ENCODE results near the gene TAS2R30.

Gene TAS2R30, protein sequence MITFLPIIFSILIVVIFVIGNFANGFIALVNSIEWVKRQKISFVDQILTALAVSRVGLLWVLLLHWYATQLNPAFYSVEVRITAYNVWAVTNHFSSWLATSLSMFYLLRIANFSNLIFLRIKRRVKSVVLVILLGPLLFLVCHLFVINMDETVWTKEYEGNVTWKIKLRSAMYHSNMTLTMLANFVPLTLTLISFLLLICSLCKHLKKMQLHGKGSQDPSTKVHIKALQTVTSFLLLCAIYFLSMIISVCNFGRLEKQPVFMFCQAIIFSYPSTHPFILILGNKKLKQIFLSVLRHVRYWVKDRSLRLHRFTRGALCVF

DNA sequence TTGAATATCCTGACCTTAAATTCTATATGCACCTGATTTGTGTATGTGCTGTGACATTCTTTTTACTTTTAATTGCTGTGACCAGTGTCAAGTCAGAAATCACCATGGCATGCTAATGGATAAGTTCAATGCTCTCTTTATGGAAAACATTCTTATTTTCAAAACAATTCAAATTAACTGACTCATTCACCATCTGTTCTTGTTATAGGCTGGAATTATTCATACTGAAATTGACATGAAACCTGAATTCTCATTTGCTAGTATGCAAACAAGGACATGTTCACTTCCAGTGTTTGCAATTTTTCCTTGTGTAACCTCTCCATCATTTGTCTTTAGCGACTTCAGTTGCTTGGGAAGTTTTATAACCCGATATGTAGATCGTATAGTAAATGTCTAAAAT, at the start of gene TAS2R30:
TSS of gene TAS2R30 (minus strand) at position 340 of the 400 bp plus-strand sequence. CDS start 400 bp downstream, outside the sequence.
- no peak for DNase-seq (ENCODE audit: low read depth, low spot score)

DNA sequence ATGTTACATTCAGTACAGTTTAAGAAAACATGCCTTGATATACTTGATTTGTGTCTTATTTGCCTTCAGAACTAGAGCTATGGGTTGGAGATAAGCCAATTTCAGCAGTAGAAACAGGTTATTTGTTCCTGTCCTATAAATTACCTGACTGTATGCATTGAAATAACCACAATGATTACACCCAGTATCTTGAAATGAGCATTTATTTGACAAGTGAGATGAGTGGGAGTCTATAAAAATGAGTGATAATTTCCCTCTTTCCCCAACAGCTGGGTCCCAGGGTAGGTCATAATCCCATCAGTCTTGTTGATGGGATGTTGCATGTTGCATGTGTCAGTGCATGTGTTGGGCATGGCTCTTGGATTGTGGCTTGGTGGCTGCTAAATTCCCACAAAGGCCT, 48.6 kb upstream of the TAS2R30 start:
- no peak for DNase-seq (ENCODE audit: low read depth, low spot score)

DNA sequence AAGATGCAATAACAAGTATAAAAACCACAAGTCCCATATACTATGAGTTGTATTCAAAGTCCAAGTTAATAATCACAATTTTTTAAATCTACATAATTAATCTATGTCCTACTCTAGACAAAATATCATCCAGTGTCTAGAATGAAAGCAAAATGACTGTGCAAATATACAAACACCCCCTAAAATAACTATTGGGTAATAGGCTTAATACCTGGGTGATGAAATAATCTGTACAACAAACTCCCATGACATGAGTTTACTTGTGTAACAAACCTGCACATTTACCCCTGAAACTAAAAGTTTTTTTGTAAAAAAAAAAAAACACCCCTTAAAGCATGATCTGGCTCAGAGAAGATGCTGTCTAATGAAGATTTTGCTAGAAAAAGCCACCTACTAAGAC, 48.1 kb upstream of the TAS2R30 start:
- DNase-seq (ENCODE audit: low read depth, low spot score), result no peak

DNA sequence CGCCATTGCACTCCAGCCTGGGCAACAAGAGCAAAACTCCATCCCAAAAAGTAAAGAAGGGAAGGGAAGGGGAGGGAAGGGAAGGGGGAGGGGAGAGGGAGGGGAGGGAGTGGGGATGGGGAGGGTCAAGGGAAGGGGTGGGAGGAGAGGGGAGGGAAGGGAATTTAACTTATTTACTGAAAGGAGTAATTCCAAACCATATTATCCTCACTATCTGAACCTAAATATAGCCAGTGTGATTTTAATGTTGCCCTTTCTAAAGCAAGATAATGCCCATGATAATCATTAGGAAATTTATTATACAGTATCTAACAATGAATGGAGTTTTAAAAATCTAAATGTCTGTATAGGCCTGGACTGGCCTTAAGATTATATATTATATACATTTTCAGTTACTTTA, 43.8 kb upstream of the TAS2R30 start:
- DNase-seq (ENCODE audit: low read depth, low spot score), result no peak

DNA sequence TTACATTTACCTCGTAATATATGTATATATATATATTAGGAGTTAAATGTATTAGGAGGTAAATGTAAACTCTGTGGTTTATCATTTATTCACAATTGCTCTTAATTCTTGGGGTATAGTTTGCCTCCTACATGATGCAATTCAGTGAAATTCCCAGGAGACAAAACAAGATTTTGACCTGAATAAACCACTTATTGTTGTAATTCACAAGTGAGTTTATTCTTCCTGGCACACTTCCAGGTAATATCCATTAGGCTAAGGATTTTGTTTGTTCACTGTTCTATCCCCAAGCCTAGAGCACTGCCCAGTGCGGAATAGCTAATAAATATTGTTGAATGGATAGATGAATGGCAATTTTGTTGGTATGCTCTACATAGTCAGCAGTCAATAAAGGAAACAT, 39.6 kb upstream of the TAS2R30 start:
- no peak for DNase-seq (ENCODE audit: low read depth, low spot score)

DNA sequence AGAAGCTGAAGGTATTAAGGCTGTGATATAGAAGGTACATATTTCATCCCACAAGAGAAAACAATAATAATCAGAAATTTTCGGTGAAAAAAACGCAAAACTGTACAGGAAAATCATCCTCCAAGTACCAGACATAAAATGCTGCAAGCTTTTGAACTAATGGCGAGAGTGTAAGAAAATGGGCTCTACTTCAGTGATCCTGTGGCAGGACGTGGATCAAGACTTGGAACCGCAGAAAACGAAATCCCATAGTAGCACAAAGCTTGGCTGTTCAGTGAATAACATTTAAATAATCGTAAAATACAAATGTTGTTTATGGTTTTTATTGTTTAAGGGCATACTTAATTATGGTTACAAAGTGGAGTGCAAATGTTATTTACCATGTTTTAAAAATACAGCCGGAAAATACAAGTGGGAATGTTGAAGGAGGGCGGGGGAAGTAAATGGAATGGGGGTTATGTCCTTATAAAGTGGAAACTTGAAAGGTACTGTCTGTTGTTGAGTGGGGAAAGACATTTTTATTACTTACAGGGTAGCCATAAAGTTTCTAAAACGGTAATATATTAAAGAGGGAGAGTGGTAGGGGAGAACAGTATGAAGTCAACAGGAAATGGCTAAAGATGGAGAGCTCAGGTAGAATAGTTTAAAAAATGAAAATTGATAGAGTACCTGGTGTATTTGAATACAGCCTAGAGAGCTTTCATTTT, 37.7 kb upstream of the TAS2R30 start:
- no peak for DNase-seq (ENCODE audit: low read depth, low spot score)

DNA sequence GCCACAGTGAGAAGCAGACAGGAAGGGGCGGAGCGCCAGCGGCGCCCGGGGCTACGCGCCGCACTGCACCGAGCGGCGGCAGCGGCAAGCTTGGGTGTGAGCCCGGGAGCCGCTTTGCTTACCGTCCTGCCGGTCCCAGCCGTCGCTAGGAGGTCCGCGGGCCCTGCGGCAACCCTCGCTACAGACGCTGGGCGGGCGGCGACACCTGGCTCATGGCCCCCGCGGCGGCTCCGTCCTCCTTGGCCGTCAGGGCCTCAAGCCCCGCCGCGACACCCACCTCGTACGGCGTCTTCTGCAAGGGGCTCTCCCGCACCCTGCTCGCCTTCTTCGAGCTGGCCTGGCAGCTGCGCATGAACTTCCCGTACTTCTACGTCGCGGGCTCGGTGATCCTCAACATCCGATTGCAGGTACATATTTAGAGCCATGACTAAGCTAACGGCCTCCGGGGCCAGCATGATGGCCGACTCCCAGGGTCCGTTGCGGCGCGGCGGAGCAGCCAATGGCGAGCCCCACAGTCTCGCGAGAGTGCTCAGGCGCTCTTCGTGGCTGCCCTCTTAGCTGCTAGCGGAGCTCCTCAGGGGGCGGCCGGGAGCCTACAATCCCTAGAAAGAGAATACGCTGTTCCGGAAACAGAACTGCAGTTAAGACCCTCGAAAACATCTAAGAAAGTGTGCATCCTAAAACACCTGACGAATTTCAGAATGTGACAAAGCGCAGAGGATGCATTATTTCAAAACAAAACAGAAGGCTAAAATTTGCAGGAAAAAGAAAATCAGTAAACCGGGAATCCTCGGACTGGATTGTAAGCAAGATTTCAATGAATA, 36.9 kb upstream of the TAS2R30 start, which contains the start of gene SMIM10L1:
TSS of gene SMIM10L1 (plus strand) at position 50 of the 824 bp plus-strand sequence. CDS start at position 213, 163 bp downstream.
- peak; percentile 80 for DNase-seq (ENCODE audit: low read depth, low spot score)

DNA sequence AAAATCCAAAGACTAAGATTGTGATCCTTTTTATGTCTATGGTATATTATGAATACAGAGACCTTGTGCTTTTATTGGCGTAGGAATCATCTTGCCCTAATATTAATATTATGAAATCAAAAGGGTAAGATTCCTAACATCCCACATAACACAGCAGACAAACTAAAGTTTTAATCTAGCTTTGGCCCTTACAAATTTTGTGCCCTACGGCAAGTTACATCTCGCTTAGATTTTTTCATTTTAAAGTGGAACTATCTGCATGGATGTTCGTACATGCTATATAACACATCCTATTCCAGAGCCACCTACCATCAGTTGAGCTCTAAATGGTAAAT, 36.3 kb upstream of the TAS2R30 start:
- DNase-seq (ENCODE audit: low read depth, low spot score), result no peak

DNA sequence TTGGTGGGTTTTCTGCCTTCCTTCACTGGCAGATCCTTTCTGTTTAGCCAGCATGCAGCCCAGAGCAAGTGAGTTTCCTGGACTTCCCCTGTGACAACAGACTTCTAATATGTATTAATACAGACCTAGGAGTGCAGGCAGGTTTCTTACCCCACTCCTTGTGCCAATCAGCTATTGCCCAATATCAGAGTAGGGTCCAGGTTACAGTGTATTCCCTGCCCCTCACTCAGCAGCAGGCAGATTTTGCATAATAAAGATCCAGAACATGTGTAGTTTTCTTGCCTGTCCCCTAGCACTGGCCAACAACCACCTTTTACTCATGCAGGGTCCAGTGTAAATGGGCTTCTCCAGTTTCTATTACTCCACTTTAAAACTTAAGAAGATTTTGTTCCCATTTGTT, 31.9 kb upstream of the TAS2R30 start:
- no peak for DNase-seq (ENCODE audit: low read depth, low spot score)

DNA sequence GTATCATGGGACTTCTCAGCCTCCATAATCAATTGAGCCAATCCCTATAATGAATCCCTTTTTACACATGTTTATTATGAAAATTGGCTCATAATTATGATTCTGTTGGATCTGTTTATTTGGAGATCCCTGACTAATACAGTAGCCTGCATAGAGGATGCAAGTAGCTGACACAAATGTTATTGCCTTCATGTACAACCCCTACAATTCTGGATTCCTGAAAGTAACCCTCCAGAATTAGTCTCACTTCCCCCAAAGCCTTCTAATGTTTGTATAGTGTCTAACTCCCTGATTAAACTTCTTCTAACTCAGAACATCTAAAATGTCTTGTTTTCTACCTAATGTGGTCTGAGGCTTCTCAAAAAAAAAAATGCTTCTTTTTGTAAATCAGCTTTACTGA, 29.9 kb upstream of the TAS2R30 start:
- DNase-seq (ENCODE audit: low read depth, low spot score), result no peak

DNA sequence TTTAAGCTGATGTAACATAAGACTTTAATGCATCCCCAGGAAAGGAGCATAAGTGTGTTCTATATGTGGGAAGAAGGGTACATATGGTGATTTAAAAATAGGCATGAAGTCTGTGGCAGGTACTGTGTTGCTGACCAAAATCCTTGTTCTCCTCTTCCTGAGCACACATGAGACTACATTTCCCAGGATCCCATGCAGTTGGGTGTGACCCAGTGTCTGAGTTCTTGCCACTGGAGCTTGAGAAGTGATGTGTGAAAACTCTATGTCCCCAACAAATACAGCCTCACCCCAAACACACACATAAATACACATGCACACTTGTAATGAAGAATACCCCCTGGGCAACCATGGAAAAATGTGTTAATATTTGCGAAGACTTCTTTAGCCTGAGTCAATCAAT, 28.1 kb upstream of the TAS2R30 start:
- DNase-seq (ENCODE audit: low read depth, low spot score), result no peak

DNA sequence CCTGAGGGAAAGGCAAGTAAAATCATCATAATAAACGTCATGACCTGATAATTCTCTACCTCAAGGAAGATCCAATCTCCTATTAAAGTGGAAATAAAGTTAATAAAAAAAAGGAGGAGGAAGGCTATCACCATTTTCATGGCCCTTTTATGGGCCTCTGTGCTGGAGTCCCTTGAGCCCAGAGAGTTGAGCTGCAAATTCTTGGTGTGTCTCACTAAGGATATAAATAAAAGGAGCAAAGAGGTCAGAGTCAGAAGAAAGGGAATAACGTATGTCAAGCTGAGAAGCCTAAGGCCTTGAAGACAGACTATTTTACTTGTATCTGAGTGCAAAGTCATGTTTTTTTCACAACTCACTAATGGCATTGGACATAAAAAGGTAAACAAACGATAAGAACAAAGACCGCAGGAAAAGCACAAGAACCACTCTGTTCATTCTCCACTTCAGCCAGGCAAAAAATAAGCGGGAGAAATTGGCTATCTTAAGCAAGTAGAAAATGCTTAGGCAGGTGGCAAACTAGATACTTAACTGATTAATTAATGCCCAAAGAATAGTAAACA, 24.5 kb upstream of the TAS2R30 start:
- DNase-seq (ENCODE audit: low read depth, low spot score), result no peak

DNA sequence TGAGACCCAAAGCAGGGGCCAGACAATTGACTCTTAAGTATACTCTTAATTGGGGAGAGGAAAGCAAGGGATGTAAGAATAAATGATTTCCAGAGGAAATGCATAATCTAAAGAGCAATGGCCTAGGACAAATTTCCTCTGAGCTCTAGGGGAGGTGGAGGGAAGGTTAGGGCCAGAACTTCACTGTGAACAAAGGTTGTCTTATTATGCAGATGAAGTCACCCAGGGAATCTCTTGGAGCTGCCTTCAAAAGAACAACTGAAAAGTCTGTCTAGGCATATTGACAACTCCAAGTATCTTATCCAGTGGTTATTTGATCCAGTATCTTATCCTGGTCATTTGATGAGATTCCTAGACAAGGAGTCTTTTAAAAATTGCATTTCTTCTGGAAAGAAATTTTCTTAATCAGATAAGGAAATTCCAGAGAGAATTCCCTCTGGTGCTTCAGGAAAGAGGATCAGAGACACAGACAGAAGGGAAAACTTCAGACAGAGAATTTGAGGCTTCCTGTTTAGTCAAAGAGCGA, 20.0 kb upstream of the TAS2R30 start:
- no peak for DNase-seq (ENCODE audit: low read depth, low spot score)

DNA sequence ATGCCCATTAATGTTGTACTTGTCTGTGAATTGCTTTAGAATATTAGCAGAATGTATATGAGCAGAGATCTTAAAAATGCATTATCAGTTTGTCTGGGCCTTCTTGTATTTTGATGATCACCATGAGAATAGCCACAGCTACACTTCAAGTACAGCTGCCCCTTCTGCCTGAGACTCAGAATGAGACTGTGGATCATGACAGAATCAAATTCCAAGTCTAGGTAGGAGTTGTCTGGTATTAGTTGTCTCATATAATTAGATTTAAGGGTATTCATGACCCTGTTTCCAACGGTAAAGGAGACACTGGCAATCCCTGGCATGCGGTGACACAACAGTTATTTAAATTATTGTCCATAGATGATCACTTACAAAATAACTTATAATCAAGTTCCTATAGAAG, 18.3 kb upstream of the TAS2R30 start:
- no peak for DNase-seq (ENCODE audit: low read depth, low spot score)

DNA sequence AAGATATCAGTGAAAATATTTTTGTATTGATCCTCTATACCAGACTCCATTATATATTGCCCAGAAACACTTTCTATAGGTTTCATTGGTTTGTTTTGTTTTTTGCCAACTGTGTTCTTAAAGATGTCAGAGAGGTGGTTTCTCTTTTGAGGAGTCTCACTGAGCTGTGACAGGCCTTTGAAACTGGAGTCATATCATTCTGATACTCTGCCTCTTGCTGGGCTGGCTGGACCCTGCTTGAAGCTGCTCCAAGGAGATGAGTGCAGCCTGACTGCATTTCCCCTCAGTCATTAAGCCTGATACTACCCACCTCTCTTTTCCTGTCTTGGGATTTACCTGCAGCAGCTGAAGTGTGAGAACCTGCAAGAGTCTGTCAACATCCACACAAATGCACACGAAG, 16.4 kb upstream of the TAS2R30 start:
- no peak for DNase-seq (ENCODE audit: low read depth, low spot score)

DNA sequence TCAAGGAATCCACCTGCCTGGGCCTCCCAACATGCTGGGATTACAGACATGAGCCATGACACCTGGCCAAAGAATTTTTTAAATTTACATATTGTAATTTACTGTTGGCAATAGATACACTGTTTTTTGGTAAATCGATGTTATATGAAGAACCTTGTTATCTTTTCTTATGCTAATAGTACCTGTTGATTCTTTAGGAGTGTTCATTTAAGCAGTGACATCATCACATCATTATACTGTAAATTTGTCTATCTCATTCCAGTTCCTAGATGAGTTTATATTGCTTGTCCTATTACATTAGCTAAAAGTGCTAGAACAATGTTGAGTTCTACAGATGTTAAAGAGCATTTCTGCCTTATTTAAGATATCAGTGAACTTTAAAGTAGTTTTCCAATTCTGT, 13.0 kb upstream of the TAS2R30 start:
- DNase-seq (ENCODE audit: low read depth, low spot score), result no peak

DNA sequence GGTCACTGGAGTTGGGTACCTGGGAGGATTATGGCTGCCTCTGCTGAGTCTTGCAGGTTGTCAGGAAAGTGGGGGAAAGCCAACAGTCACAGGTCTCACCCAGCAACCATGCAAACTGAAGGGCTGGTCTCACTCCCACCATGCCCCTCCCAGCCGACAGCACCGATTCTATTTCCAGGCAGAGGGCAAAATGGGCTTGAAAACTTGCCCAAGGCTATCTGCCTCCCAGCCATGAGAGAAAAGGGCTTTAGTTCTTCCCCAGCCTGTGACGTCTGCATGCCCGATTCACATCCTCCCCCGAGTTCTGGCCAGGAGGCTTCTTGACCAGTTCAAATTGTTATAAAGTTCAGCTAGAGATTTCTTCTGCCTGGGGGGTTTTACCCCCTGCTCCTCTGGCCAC, 9.9 kb upstream of the TAS2R30 start:
- DNase-seq (ENCODE audit: low read depth, low spot score), result no peak

DNA sequence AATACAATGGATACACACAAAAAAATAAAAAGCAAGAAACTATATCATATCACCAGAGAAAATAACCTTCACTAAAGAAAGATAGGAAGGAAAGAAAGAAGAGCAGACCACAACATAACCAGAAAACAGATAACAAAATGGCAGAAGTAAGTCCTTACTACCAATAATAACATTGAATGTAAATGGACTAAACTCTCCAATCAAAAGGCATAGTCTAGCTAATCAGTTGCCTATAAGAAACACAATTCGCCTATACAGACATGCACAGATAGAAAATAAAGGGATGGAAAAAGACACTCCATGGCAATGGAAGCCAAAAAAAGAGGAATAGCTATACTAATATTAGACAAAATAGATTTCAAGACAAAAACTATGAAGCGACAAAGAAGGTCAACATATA, 8.9 kb upstream of the TAS2R30 start:
- DNase-seq (ENCODE audit: low read depth, low spot score), result no peak

DNA sequence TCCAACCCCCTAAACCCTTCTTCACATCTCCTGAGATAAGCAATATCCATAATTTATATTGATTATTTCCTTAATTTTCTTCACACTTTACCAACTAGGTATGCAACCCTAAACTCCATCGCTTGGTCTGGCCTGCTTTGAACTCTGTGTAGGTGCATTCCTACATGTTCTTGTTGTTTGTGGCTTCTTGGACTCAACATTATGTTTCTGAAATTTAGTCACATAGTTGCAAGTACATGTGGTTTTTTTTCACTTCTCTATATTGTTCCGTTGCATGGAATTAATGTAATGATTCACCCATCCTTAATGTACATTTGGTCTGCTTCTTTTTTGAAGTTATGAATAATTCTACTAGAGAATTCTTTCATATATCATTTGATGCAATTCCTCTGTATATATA, 1.6 kb upstream of the TAS2R30 start:
- no peak for DNase-seq (ENCODE audit: low read depth, low spot score)

DNA sequence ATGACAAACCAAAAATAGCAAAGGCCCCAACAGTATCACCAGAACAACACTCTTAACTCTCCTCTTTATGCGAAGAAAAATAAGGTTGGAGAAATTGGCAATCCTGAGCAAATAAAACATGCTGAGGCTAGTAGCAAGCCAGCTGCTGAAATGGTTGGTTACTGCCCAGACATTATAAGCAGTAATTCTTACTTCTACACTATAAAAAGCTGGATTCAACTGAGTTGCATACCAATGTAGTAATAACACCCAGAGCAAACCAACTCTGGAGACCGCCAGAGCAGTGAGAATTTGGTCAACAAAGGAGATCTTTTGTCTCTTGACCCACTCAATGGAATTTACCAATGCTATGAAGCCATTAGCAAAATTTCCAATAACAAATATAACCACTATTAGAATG, 628 bp downstream of the TAS2R30 start:
- DNase-seq (ENCODE audit: low read depth, low spot score), result no peak

DNA sequence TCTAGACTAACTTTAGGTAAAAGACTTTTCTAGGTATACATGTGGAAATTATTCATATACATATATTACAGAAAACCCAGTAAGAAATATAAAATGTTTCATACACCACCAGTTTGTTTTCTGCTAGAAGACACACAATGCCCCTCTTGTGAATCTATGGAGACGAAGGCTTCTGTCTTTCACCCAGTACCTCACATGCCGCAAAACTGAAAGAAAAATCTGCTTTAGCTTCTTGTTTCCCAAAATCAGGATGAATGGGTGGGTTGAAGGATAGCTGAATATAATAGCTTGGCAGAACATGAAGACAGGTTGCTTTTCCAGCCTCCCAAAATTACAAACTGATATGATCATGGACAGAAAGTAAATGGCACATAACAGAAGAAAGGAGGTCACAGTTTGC, 1.3 kb downstream of the TAS2R30 start:
- no peak for DNase-seq (ENCODE audit: low read depth, low spot score)

DNA sequence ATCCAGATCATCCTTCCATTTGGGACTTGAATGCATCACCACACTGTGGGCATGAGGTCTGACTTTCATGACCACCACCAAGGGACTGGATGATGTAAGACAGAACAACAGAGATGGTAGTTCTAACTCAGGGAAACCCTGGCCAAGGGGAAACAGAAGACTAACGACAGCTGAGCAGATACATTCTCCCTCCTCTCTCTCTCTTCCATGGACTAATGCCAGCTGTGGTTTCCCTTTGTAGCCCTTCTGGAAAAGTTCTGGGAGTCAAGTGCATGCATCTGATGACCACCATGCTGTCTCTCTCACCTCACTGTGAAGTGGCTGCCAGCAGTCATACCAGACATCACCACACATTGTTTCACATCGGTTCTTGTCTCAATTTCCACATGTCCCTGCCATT, 3.4 kb downstream of the TAS2R30 start:
- DNase-seq (ENCODE audit: low read depth, low spot score), result no peak

Measured in iPS DF 19.7 (cell line).